Measurements from ENCODE around the gene FAM13B.
"Not testable (repeated sequence)": the region's sequence is repeated elsewhere in the genome, so short reads cannot be mapped to it uniquely, and the experiment has no call there.

FAM13B gene

DNA sequence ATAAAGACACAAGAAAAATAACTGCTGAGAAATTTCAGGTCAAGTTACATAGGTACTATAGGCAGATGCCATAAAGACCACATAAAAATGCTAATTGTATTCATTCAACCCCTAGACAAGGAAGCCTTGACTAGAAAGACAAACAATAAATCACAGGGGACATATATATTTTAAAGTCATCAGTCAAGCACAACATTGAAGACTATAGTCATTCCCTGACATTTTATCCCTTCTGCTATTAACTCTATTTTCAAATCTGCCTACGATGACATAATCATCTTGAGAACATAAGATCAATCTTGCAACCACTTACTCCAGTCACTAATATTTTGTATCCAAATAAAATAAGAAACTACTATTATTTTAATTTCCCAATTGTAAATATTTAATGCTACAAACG lies 38.3 kb downstream of the FAM13B start:
- no peak for TF ChIP-seq EZH2 (IDR thresholded peaks at IDR 0.05; ENCODE audit: borderline replicate concordance, low read depth, low read length, severe bottlenecking)
- TF ChIP-seq, protein P1, sequence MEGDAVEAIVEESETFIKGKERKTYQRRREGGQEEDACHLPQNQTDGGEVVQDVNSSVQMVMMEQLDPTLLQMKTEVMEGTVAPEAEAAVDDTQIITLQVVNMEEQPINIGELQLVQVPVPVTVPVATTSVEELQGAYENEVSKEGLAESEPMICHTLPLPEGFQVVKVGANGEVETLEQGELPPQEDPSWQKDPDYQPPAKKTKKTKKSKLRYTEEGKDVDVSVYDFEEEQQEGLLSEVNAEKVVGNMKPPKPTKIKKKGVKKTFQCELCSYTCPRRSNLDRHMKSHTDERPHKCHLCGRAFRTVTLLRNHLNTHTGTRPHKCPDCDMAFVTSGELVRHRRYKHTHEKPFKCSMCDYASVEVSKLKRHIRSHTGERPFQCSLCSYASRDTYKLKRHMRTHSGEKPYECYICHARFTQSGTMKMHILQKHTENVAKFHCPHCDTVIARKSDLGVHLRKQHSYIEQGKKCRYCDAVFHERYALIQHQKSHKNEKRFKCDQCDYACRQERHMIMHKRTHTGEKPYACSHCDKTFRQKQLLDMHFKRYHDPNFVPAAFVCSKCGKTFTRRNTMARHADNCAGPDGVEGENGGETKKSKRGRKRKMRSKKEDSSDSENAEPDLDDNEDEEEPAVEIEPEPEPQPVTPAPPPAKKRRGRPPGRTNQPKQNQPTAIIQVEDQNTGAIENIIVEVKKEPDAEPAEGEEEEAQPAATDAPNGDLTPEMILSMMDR (IDR thresholded peaks at IDR 0.05; ENCODE audit: borderline replicate concordance, extremely low read depth, low read length, poor library complexity, severe bottlenecking) = no peak
- H3K9ac ChIP-seq (ENCODE audit: low read depth, low read length) = no peak overlapping the region
- no peaks in the 10 kb centered on the region for H3K27me3 ChIP-seq (ENCODE audit: insufficient read depth, low read length, poor library complexity)
- DNase-seq = no peak
- H2AFZ ChIP-seq (ENCODE audit: low read depth, low read length) = no peak overlapping the region
- H3K36me3 ChIP-seq (ENCODE audit: insufficient read depth, low read length) = peaks cover 44% of the 10 kb centered on the region
- no peak overlapping the region for H3K4me2 ChIP-seq (ENCODE audit: insufficient read depth, low read length)
- no peaks in the 10 kb centered on the region for H3K4me1 ChIP-seq (ENCODE audit: insufficient read depth, low read length)
- H3K4me3 ChIP-seq (ENCODE audit: low read depth in 1 of 2, low read length in 2 of 2) = no peak overlapping the region
- H3K9me3 ChIP-seq (ENCODE audit: insufficient read depth, low read length, severe bottlenecking) = no peaks in the 10 kb centered on the region
- peaks cover 13% of the 10 kb centered on the region for H4K20me1 ChIP-seq (ENCODE audit: insufficient read depth, low read length)
- no peak overlapping the region for H3K27ac ChIP-seq (ENCODE audit: low read length)
- peaks cover 72% of the 10 kb centered on the region for H3K79me2 ChIP-seq (ENCODE audit: insufficient read depth, low read length)
- no peak for ATAC-seq (ENCODE audit: insufficient read depth, low read depth)

DNA sequence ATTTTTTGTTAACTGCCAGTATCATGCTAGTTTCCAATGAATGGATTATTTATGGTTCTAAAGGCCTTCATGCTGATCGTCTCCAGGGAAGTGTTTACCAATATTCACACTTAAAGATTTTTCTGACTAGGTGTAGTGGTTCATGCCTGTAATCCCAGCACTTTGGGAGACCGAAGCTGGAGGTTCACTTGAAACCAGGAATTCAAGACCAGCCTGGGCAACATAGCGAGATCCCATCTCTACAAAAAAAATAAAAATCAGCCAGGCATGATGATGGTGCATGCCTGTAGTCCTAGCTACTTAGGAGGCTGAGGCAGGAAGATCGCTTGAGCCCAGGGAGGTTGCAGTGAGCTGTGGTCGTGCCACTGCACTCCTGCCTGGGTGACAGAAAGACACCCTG lies 43.5 kb downstream of the FAM13B start:
- ATAC-seq (ENCODE audit: insufficient read depth, low read depth) = no peak
- peaks cover 62% of the 10 kb centered on the region for H3K36me3 ChIP-seq (ENCODE audit: insufficient read depth, low read length)
- peaks cover 51% of the 10 kb centered on the region for H3K79me2 ChIP-seq (ENCODE audit: insufficient read depth, low read length)

DNA sequence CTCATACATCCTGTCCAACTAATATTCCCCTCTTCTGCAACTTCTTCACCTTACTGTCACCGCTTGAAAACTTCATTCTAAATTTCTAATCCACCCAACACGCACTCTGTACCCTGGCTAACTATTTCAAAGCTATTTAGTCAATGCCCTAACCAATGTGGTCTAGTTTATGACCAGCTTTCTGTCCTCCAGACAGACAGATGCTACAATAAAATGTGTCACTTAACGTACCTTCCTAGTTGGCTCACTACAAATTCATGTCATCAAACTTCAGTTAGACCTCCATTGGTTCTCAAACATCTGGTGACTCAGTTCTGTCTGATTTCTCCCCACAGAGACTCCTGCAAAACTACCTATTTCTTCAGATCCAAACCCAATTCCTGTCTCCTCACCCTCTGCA lies 57.7 kb downstream of the FAM13B start:
- Histone ChIP-seq H3K36me3 (ENCODE audit: insufficient read depth, low read length) (peaks cover 48% of the 10 kb centered on the region), H3K9me3 (ENCODE audit: insufficient read depth, low read length, severe bottlenecking) (no peaks in the 10 kb centered on the region), H3K27me3 (ENCODE audit: insufficient read depth, low read length, poor library complexity) (no peaks in the 10 kb centered on the region), H3K9ac (ENCODE audit: low read depth, low read length) (no peak overlapping the region), H3K4me2 (ENCODE audit: insufficient read depth, low read length) (no peak overlapping the region), H3K27ac (ENCODE audit: low read length) (no peak overlapping the region), H4K20me1 (ENCODE audit: insufficient read depth, low read length) (no peaks in the 10 kb centered on the region), H3K79me2 (ENCODE audit: insufficient read depth, low read length) (peaks cover 4% of the 10 kb centered on the region; the same call in 1 of the 2 replicates), H2AFZ (ENCODE audit: low read depth, low read length) (no peak overlapping the region), H3K4me1 (ENCODE audit: insufficient read depth, low read length) (no peaks in the 10 kb centered on the region), H3K4me3 (ENCODE audit: low read depth in 1 of 2, low read length in 2 of 2) (no peak overlapping the region)
- ATAC-seq (ENCODE audit: insufficient read depth, low read depth) (no peak), DNase-seq (no peak)
- TF ChIP-seq EZH2 (IDR thresholded peaks at IDR 0.05; ENCODE audit: borderline replicate concordance, low read depth, low read length, severe bottlenecking) = no peak
- TF ChIP-seq, protein P1 (IDR thresholded peaks at IDR 0.05; ENCODE audit: borderline replicate concordance, extremely low read depth, low read length, poor library complexity, severe bottlenecking) = no peak

More for the DNA sequence above, 43.5 kb downstream of the FAM13B start:
- Histone ChIP-seq H3K4me1 (ENCODE audit: insufficient read depth, low read length) (no peaks in the 10 kb centered on the region), H3K27me3 (ENCODE audit: insufficient read depth, low read length, poor library complexity) (no peaks in the 10 kb centered on the region), H2AFZ (ENCODE audit: low read depth, low read length) (no peak overlapping the region), H3K9me3 (ENCODE audit: insufficient read depth, low read length, severe bottlenecking) (no peaks in the 10 kb centered on the region), H4K20me1 (ENCODE audit: insufficient read depth, low read length) (peaks cover 5% of the 10 kb centered on the region; the same call in 1 of the 2 replicates), H3K27ac (ENCODE audit: low read length) (no peak overlapping the region), H3K9ac (ENCODE audit: low read depth, low read length) (no peak overlapping the region), H3K4me2 (ENCODE audit: insufficient read depth, low read length) (no peak overlapping the region), H3K4me3 (ENCODE audit: low read depth in 1 of 2, low read length in 2 of 2) (no peak overlapping the region)
- DNase-seq = no peak
- TF ChIP-seq, protein P1 (IDR thresholded peaks at IDR 0.05; ENCODE audit: borderline replicate concordance, extremely low read depth, low read length, poor library complexity, severe bottlenecking) = no peak
- TF ChIP-seq EZH2 (IDR thresholded peaks at IDR 0.05; ENCODE audit: borderline replicate concordance, low read depth, low read length, severe bottlenecking) = no peak

DNA sequence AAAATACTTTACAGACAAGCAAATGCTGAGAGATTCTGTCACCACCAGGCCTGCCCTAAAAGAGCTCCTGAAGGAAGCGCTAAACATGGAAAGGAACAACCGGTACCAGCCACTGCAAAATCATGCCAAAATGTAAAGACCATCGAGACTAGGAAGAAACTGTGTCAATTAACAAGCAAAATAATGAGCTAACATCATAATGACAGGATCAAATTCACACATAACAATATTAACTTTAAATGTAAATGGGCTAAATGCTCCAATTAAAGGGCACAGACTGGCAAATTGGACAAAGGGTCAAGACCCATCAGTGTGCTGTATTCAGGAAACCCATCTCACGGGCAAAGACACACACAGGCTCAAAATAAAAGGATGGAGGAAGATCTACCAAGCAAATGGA lies 62.5 kb downstream of the FAM13B start:
- H3K9me3 ChIP-seq (ENCODE audit: insufficient read depth, low read length, severe bottlenecking); H3K27ac ChIP-seq (ENCODE audit: low read length); ATAC-seq (ENCODE audit: insufficient read depth, low read depth); DNase-seq; H3K4me1 ChIP-seq (ENCODE audit: insufficient read depth, low read length); H3K4me2 ChIP-seq (ENCODE audit: insufficient read depth, low read length); H3K27me3 ChIP-seq (ENCODE audit: insufficient read depth, low read length, poor library complexity); H3K4me3 ChIP-seq (ENCODE audit: low read depth in 1 of 2, low read length in 2 of 2); H4K20me1 ChIP-seq (ENCODE audit: insufficient read depth, low read length); H3K9ac ChIP-seq (ENCODE audit: low read depth, low read length); H2AFZ ChIP-seq (ENCODE audit: low read depth, low read length); H3K79me2 ChIP-seq (ENCODE audit: insufficient read depth, low read length): not testable (repeated sequence)
- H3K36me3 ChIP-seq (ENCODE audit: insufficient read depth, low read length) = peaks cover 37% of the 10 kb centered on the region

Data from DND-41 (cell line).